HUES6 (cell line): ENCODE measurements around the gene ETV5.

Experiments used
- H3K27ac ChIP-seq: 2 replicates; pipeline ENCODE4 v1.7.0; 2013; ENCODE audit warnings: low read depth, mild to moderate bottlenecking, low read length, inconsistent platforms
- H3K27me3 ChIP-seq: 2 replicates; pipeline ENCODE4 v1.6.1; 2013; ENCODE audit warnings: low read length; ENCODE audit not compliant: control insufficient read depth, insufficient read depth
- H3K36me3 ChIP-seq: 2 replicates; pipeline ENCODE4 v1.6.1; 2013; ENCODE audit warnings: low read length; ENCODE audit not compliant: control insufficient read depth, insufficient read depth
- H3K4me1 ChIP-seq: 2 replicates; pipeline ENCODE4 v1.6.1; 2013; ENCODE audit warnings: low read length; ENCODE audit not compliant: control insufficient read depth, insufficient read depth
- H3K4me3 ChIP-seq: 2 replicates; pipeline ENCODE4 v1.5.1; 2013; ENCODE audit warnings: low read depth, low read length
- H3K9ac ChIP-seq: one replicate; pipeline ENCODE4 v1.6.1; 2013; ENCODE audit warnings: mild to moderate bottlenecking, low read length
- H3K9me3 ChIP-seq: 2 replicates; pipeline ENCODE4 v1.6.1; 2013; ENCODE audit warnings: low read depth, low read length; ENCODE audit not compliant: control insufficient read depth, insufficient read depth

ETV5 gene

GRCh38 chr3:186094696-186095425, 14.0 kb downstream of the ETV5 start:
- H3K9me3 ChIP-seq = no peaks in the 10 kb centered on the region
- H3K36me3 ChIP-seq = no peaks in the 10 kb centered on the region; the same call in 1 of the 2 replicates
- no peak overlapping the region for H3K4me3 ChIP-seq
- H3K4me1 ChIP-seq = peaks cover 50% of the 10 kb centered on the region
- H3K27me3 ChIP-seq = peaks cover 13% of the 10 kb centered on the region
- no peak overlapping the region for H3K27ac ChIP-seq
- H3K9ac ChIP-seq = no peak overlapping the region

- peaks cover 44% of the 10 kb centered on the region for H3K4me1 ChIP-seq
- H3K4me3 ChIP-seq = no peak overlapping the region
- peaks cover 7% of the 10 kb centered on the region; the same call in 1 of the 2 replicates for H3K27me3 ChIP-seq
- no peak overlapping the region for H3K27ac ChIP-seq
- no peaks in the 10 kb centered on the region for H3K9me3 ChIP-seq
- H3K36me3 ChIP-seq = no peaks in the 10 kb centered on the region; the same call in 1 of the 2 replicates
- H3K9ac ChIP-seq = no peak overlapping the region
Observed at GRCh38 chr3:186094271-186094670, 14.6 kb downstream of the ETV5 start.

GRCh38 chr3:186093271-186093900, 15.5 kb downstream of the ETV5 start:
- H3K36me3 ChIP-seq = no peaks in the 10 kb centered on the region; the same call in 1 of the 2 replicates
- no peak overlapping the region for H3K27ac ChIP-seq

GRCh38 chr3:186092360-186093070, 16.4 kb downstream of the ETV5 start:
- H3K9me3 ChIP-seq = no peaks in the 10 kb centered on the region
- no peaks in the 10 kb centered on the region for H3K27me3 ChIP-seq
- no peak overlapping the region for H3K27ac ChIP-seq
- no peak overlapping the region for H3K4me3 ChIP-seq
- peaks cover 6% of the 10 kb centered on the region; the same call in 1 of the 2 replicates for H3K36me3 ChIP-seq
- H3K9ac ChIP-seq = no peak overlapping the region
- H3K4me1 ChIP-seq = peaks cover 32% of the 10 kb centered on the region

More at GRCh38 chr3:186093271-186093900, 15.5 kb downstream of the ETV5 start:
- no peaks in the 10 kb centered on the region for H3K27me3 ChIP-seq
- H3K9ac ChIP-seq = no peak overlapping the region
- no peak overlapping the region for H3K4me3 ChIP-seq
- H3K9me3 ChIP-seq = no peaks in the 10 kb centered on the region
- H3K4me1 ChIP-seq = peaks cover 35% of the 10 kb centered on the region

- Histone ChIP-seq H3K4me3 (no peak overlapping the region), H3K9ac (no peak overlapping the region), H3K27me3 (no peaks in the 10 kb centered on the region), H3K9me3 (no peaks in the 10 kb centered on the region), H3K36me3 (peaks cover 8% of the 10 kb centered on the region; the same call in 1 of the 2 replicates), H3K27ac (no peak overlapping the region), H3K4me1 (peaks cover 16% of the 10 kb centered on the region)
Observed at GRCh38 chr3:186090901-186091300, 18.0 kb downstream of the ETV5 start.

- no peak overlapping the region for H3K4me3 ChIP-seq
- H3K36me3 ChIP-seq = peaks cover 9% of the 10 kb centered on the region; the same call in 1 of the 2 replicates
- H3K9me3 ChIP-seq = no peaks in the 10 kb centered on the region
- H3K27me3 ChIP-seq = no peaks in the 10 kb centered on the region
- H3K4me1 ChIP-seq = peaks cover 22% of the 10 kb centered on the region
- H3K27ac ChIP-seq = no peak overlapping the region
- no peak overlapping the region for H3K9ac ChIP-seq
Observed at GRCh38 chr3:186088335-186088734, 20.6 kb downstream of the ETV5 start.

GRCh38 chr3:186084264-186084663, 24.6 kb downstream of the ETV5 start:
- H3K27ac ChIP-seq = no peak overlapping the region
- H3K36me3 ChIP-seq = peaks cover 9% of the 10 kb centered on the region; the same call in 1 of the 2 replicates
- H3K9ac ChIP-seq = no peak overlapping the region
- H3K4me1 ChIP-seq = peaks cover 46% of the 10 kb centered on the region
- no peak overlapping the region for H3K4me3 ChIP-seq
- no peaks in the 10 kb centered on the region for H3K9me3 ChIP-seq
- H3K27me3 ChIP-seq = no peaks in the 10 kb centered on the region

GRCh38 chr3:186083746-186084145, 25.1 kb downstream of the ETV5 start:
- peaks cover 50% of the 10 kb centered on the region for H3K4me1 ChIP-seq
- no peaks in the 10 kb centered on the region for H3K27me3 ChIP-seq
- peaks cover 9% of the 10 kb centered on the region; the same call in 1 of the 2 replicates for H3K36me3 ChIP-seq
- H3K4me3 ChIP-seq = no peak overlapping the region
- no peaks in the 10 kb centered on the region for H3K9me3 ChIP-seq
- no peak overlapping the region for H3K27ac ChIP-seq
- H3K9ac ChIP-seq = no peak overlapping the region

GRCh38 chr3:186082150-186082549, 26.7 kb downstream of the ETV5 start:
- Histone ChIP-seq H3K9ac (no peak overlapping the region), H3K4me1 (peaks cover 50% of the 10 kb centered on the region), H3K9me3 (no peaks in the 10 kb centered on the region), H3K27ac (no peak overlapping the region), H3K27me3 (no peaks in the 10 kb centered on the region), H3K36me3 (peaks cover 11% of the 10 kb centered on the region; the same call in 1 of the 2 replicates), H3K4me3 (no peak overlapping the region)

- Histone ChIP-seq H3K4me3 (no peak overlapping the region), H3K27ac (no peak overlapping the region), H3K4me1 (peaks cover 50% of the 10 kb centered on the region), H3K27me3 (no peaks in the 10 kb centered on the region), H3K36me3 (peaks cover 16% of the 10 kb centered on the region), H3K9me3 (no peaks in the 10 kb centered on the region), H3K9ac (no peak overlapping the region)
Observed at GRCh38 chr3:186081678-186082077, 27.2 kb downstream of the ETV5 start.
